RWPE2 (cell line): Measurements from ENCODE around the gene STXBP2.

ENCODE experiments used
- ATAC-seq: fragments of 200-7000 bp; cut with Tn5 transposase; 3 replicates; pipeline ENCODE4 v1.9.1; 2021; ENCODE audit warnings: low read depth
- DNase-seq: peaks from one replicate; pipeline ENCODE4 v3.0.0-alpha.2; 2020; ENCODE audit warnings: low spot score
- H3K27ac ChIP-seq: fragments of 450-650 bp; 2 replicates; pipeline ENCODE4 v1.5.1; 2017; ENCODE audit warnings: mild to moderate bottlenecking; ENCODE audit not compliant: poor library complexity, severe bottlenecking
- H3K27me3 ChIP-seq: fragments of 250-450 bp; sonication (Bioruptor Pico); 2 replicates; pipeline ENCODE4 v1.5.1; 2021; ENCODE audit warnings: mild to moderate bottlenecking, moderate library complexity; ENCODE audit not compliant: insufficient read depth, poor library complexity, severe bottlenecking
- H3K36me3 ChIP-seq: fragments of 250-450 bp; sonication (Bioruptor Pico); 2 replicates; pipeline ENCODE4 v1.5.1; 2020; ENCODE audit warnings: low read depth, mild to moderate bottlenecking, moderate library complexity
- H3K4me1 ChIP-seq: fragments of 250-450 bp; sonication (Bioruptor Pico); 2 replicates; pipeline ENCODE4 v1.5.1; 2021; ENCODE audit warnings: mild to moderate bottlenecking, moderate library complexity; ENCODE audit not compliant: insufficient read depth, poor library complexity, severe bottlenecking
- H3K4me3 ChIP-seq: fragments of 250-450 bp; sonication (Bioruptor Pico); 2 replicates; pipeline ENCODE4 v1.5.1; 2021; ENCODE audit warnings: mild to moderate bottlenecking, moderate library complexity; ENCODE audit not compliant: severe bottlenecking
- H3K9me3 ChIP-seq: fragments of 250-450 bp; sonication (Bioruptor Pico); 2 replicates; pipeline ENCODE4 v1.5.1; 2021; ENCODE audit warnings: mild to moderate bottlenecking, moderate library complexity; ENCODE audit not compliant: severe bottlenecking
- CTCF ChIP-seq: fragments of 450-650 bp; IDR thresholded peaks from one replicate; pipeline ENCODE4 v1.5.1; 2017; ENCODE audit warnings: mild to moderate bottlenecking, moderate library complexity; ENCODE audit not compliant: poor library complexity, severe bottlenecking

The STXBP2 gene

GRCh38 chr19:7654401-7654800, 17.5 kb downstream of the STXBP2 start:
- no peaks in the 10 kb centered on the region for H3K27me3 ChIP-seq
- H3K9me3 ChIP-seq, result no peaks in the 10 kb centered on the region
- no peak for TF ChIP-seq CTCF
- no peak overlapping the region for H3K4me3 ChIP-seq
- no peak for ATAC-seq
- H3K27ac ChIP-seq, result no peak overlapping the region
- H3K4me1 ChIP-seq, result no peaks in the 10 kb centered on the region
- H3K36me3 ChIP-seq, result no peaks in the 10 kb centered on the region
- no peak for DNase-seq

- ATAC-seq, result no peak
Observed at GRCh38 chr19:7655581-7655980, 18.7 kb downstream of the STXBP2 start.

GRCh38 chr19:7657131-7657751, 20.3 kb downstream of the STXBP2 start:
- DNase-seq (no peak), ATAC-seq (no peak)
- Histone ChIP-seq H3K4me1 (no peaks in the 10 kb centered on the region), H3K36me3 (no peaks in the 10 kb centered on the region), H3K4me3 (no peak overlapping the region), H3K27ac (no peak overlapping the region), H3K27me3 (no peaks in the 10 kb centered on the region), H3K9me3 (no peaks in the 10 kb centered on the region)
- TF ChIP-seq CTCF, result no peak

More at GRCh38 chr19:7655581-7655980, 18.7 kb downstream of the STXBP2 start:
- Histone ChIP-seq H3K4me1 (no peaks in the 10 kb centered on the region), H3K27ac (no peak overlapping the region), H3K4me3 (no peak overlapping the region), H3K27me3 (no peaks in the 10 kb centered on the region), H3K9me3 (no peaks in the 10 kb centered on the region), H3K36me3 (no peaks in the 10 kb centered on the region)
- TF ChIP-seq CTCF, result no peak
- no peak for DNase-seq

DNA sequence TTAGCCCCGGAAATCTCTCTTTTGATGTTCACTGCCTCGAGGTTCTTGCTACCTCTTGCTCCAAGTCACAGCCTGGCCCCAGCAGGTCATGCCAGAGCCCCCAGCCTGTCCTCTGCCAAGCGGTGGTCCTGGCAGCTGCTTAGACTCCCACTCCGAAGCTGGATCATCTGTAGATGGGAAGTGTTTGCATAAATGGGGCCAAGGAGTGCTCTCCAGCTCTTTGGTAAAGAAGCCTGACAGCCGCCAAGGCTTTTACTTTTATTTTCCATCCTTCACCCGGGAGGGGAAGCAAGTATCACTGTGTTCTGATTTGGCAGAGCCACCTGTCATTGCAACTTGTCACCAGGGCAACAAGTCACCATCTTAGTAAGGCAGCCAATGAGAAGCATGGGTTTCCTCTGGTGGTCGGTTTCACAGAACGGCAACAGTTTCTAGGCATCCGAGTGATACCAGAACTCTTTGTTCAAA, 21.3 kb downstream of the STXBP2 start:
- Histone ChIP-seq H3K4me1 (no peaks in the 10 kb centered on the region), H3K27ac (no peak overlapping the region), H3K36me3 (no peaks in the 10 kb centered on the region), H3K9me3 (no peaks in the 10 kb centered on the region), H3K27me3 (no peaks in the 10 kb centered on the region), H3K4me3 (no peak overlapping the region)
- DNase-seq (no peak), ATAC-seq (no peak)
- TF ChIP-seq CTCF, result no peak

DNA sequence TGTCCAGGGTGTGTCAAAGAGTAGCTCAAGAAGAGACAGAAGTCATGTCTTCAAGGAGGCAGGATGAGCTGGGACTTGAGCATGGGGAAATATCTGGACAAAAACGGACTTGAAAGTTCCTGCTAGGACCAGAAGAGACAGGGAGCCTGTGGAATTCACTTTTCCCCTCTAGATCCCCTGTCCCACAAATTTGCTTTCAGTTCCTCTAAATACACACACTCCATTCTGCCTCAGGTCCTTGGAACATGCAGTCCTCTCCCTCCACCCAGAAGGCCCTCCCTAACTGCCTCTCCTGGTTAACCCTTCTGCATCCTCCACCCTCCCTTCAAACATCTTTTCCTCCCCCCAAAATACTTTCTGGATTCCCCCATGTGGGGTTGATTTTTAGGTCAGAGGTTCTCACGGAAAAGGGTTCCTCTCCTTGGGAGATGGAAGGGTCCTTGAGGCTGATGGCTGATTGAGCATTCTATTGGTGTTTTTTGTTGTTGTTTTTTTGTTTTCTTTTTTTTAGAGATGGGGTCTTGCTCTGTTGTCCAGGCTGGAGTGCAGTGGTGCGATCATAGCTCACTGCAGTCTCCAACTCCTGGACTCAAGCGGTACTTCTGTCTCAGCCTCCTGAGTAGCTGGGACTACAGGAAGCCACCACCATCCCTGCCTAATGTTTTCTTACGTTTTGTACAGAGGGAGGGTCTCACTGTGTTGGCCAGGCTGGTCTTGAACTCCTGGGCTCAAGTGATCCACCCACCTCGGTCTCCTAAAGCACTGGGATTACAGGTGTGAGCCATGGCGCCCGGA, 25.0 kb downstream of the STXBP2 start:
- ATAC-seq (no peak), DNase-seq (no peak)
- H3K27ac ChIP-seq, result no peak overlapping the region
- H3K36me3 ChIP-seq, result no peaks in the 10 kb centered on the region
- TF ChIP-seq CTCF, result no peak
- no peaks in the 10 kb centered on the region for H3K9me3 ChIP-seq
- H3K4me1 ChIP-seq, result no peaks in the 10 kb centered on the region
- H3K4me3 ChIP-seq, result no peak overlapping the region
- H3K27me3 ChIP-seq, result no peaks in the 10 kb centered on the region
